KOPT-K1 (cell line): ENCODE results near the gene MAGI2.

Source experiments
- H3K27ac ChIP-seq: fragments of 200-600 bp; sonication (generic); 2 replicates; pipeline ENCODE4 v1.5.1; 2016; ENCODE audit warnings: antibody characterized with exemption, mild to moderate bottlenecking, low read depth, low read length; ENCODE audit not compliant: poor library complexity, severe bottlenecking
- H3K36me3 ChIP-seq: fragments of 200-600 bp; sonication (generic); 2 replicates; pipeline ENCODE4 v1.5.1; 2017; ENCODE audit warnings: antibody characterized with exemption, mild to moderate bottlenecking, low read length, moderate library complexity; ENCODE audit not compliant: insufficient read depth
- H3K9me3 ChIP-seq: fragments of 200-600 bp; sonication (generic); 2 replicates; pipeline ENCODE4 v1.5.1; 2017; ENCODE audit warnings: antibody characterized with exemption, low read length, mild to moderate bottlenecking; ENCODE audit not compliant: insufficient read depth, poor library complexity, severe bottlenecking

Gene MAGI2

DNA sequence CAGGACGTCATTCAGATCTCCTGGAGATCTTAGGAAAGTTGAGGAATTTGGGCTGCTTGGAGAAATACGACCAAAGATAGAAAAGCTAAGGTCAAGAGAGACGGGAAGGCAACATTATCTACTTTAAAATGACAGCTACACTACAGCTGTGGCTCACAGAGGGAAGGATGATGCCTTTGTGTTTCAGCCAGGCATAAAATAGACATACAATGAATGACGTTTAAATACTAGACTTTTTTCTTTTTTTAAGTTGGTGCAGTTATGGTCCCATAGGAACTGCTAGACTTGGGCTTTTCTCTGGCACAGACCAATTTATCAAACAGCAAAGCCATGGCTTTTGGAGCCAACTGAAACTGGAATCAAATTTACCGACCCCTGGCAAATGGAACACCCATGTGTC lies 164.8 kb downstream of the MAGI2 start:
- H3K27ac ChIP-seq = no peak overlapping the region
- H3K9me3 ChIP-seq = no peaks in the 10 kb centered on the region
- H3K36me3 ChIP-seq = no peaks in the 10 kb centered on the region

GRCh38 chr7:79287981-79288380 lies 165.5 kb downstream of the MAGI2 start:
- Histone ChIP-seq H3K9me3 (no peaks in the 10 kb centered on the region), H3K36me3 (no peaks in the 10 kb centered on the region)

DNA sequence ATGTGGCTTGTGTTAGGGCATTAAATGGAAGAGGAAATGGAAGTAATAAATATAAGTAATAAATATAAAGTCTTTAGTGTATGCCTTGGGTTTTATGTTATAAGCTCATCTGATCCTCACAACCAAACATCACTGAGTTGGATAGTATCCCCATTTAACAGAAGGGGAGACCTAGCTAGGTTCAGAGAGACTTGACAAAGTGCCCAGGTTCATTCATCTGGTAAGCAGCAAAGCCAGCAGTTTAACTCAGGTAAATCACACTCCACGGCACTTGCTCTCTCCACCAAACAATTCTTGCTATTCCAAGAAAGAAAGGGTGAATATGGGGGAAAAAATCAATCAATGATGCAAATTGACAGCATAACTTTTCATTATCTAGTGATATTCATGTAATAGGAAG lies 167.3 kb downstream of the MAGI2 start:
- Histone ChIP-seq H3K9me3 (no peaks in the 10 kb centered on the region), H3K36me3 (no peaks in the 10 kb centered on the region), H3K27ac (no peak overlapping the region)

More at GRCh38 chr7:79287981-79288380, 165.5 kb downstream of the MAGI2 start:
- no peak overlapping the region for H3K27ac ChIP-seq

GRCh38 chr7:79285756-79286155 lies 167.7 kb downstream of the MAGI2 start:
- Histone ChIP-seq H3K9me3 (no peaks in the 10 kb centered on the region), H3K36me3 (no peaks in the 10 kb centered on the region), H3K27ac (no peak overlapping the region)

DNA sequence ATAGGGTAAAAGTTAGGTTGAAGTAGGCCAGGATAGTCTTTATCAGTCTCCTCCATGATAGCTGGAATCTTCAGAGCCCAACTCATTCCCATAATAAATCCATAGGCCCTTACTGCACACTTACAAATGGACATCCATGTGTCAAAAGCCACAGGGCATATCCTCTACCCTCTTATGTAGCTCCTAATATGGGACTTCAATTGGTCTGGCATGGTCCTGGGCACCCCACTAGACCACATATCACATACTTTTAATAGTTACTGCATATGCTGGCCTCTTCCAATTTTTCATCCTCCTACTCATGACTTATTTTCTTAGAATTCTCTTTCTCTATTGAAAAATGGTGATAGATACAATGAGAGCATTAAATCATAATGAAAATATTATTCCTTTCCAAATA lies 169.3 kb downstream of the MAGI2 start:
- Histone ChIP-seq H3K9me3 (no peaks in the 10 kb centered on the region), H3K27ac (no peak overlapping the region), H3K36me3 (no peaks in the 10 kb centered on the region)

DNA sequence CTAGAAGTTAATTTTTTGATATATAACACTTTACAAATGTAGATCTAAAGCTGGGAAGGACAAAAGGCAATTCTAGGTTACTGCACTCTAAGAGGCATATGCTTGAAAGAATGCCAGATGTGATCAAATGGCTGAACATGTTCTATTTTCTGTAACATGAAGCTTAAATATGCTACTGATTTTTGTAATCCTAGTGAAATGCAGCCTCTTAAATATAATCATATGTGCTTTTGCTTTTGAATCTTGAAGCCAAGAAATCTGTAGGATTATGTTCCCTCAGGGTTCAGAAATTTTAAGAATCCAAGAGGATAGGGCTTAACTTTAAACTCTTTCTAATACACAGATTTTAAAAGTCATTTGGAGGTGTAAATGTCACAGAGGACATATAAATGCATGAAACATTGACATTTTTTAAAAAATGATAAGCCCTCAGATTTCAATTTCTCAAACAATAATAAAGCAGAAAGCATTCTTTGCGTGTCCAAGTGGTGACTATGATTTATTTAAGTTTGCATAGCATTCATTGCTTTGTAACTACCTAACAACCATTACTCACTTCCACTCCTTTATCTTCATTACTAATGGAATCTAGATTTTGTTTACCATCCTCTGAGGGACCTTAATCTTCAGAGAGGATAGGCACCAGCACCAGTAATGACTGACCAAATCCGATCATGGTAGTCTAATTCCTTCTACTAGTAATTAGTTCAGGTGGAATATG lies 170.4 kb downstream of the MAGI2 start:
- no peaks in the 10 kb centered on the region for H3K36me3 ChIP-seq
- no peak overlapping the region for H3K27ac ChIP-seq
- no peaks in the 10 kb centered on the region for H3K9me3 ChIP-seq

DNA sequence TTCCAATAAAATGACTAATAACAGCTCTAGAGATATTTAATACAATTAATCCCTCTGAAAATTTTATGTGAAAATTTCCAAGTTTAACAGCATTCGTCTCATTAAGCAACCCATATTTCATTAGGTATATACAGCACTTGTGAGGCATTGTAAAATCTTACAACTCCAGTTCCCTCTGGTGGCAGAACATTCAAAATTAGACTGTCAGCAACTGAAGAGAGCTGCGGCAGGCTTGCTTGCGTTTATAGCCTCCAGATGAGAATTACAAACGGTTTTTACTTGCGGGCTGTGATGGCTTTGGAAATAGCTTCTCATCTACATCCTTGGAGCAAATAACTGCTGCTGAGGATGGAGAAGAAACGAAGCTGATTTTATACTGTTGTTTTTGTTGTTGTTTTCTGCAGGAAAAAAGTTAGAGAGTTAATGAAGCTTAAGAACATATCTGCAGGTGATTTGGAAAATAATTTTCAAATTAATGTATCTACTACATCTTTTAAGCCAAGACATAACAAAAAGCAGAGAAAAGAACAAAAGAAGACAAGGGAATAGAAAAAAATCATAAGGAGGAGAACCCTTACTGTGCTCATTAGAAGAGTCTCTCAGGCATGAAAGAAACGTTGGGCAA lies 171.3 kb downstream of the MAGI2 start:
- Histone ChIP-seq H3K36me3 (no peaks in the 10 kb centered on the region), H3K27ac (no peak overlapping the region), H3K9me3 (no peaks in the 10 kb centered on the region)

DNA sequence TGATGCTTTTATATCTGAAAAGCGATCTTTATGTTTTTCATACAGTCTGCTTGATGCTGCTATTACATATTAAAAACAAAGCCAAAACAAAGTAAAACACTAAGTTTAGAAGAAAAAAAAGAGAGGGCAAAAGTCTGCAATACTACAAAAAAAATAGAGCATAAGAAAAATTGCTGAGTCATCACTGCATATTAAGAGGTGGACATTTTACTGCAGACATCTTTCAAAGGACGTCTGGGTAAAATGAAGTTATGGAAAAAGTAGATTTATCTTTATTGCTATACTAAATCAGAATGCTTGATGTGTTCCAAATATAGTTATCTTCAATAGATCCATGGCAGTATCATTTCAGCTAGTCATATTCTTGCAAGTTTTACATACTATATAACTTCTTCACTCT lies 172.0 kb downstream of the MAGI2 start:
- no peak overlapping the region for H3K27ac ChIP-seq
- no peaks in the 10 kb centered on the region for H3K36me3 ChIP-seq
- H3K9me3 ChIP-seq = no peaks in the 10 kb centered on the region

GRCh38 chr7:79272938-79273337 lies 180.5 kb downstream of the MAGI2 start:
- Histone ChIP-seq H3K36me3 (no peaks in the 10 kb centered on the region), H3K27ac (no peak overlapping the region), H3K9me3 (no peaks in the 10 kb centered on the region)

GRCh38 chr7:79272066-79272669 lies 181.3 kb downstream of the MAGI2 start:
- no peaks in the 10 kb centered on the region for H3K9me3 ChIP-seq
- no peak overlapping the region for H3K27ac ChIP-seq
- no peaks in the 10 kb centered on the region for H3K36me3 ChIP-seq

GRCh38 chr7:79268730-79269129 lies 184.7 kb downstream of the MAGI2 start:
- Histone ChIP-seq H3K27ac (no peak overlapping the region), H3K36me3 (no peaks in the 10 kb centered on the region), H3K9me3 (no peaks in the 10 kb centered on the region)

DNA sequence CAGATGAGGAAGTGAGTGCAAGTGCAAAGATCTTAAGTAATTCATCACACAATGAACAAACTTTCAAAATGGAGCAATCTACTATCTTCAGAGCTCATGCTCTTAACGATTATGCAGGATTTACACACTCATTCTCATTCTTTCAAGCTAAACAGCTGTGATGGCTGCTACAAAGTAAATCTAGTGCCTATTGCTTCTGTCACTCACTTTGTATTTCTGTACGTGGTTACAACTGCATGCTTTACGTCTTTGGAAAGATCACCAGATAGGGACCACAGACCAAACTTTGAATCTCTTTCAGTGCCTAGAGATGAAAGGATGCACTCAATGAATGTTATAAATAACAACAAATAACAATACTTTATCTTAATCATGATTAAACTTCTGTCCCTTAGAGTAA lies 194.6 kb downstream of the MAGI2 start:
- Histone ChIP-seq H3K36me3 (no peaks in the 10 kb centered on the region), H3K27ac (no peak overlapping the region), H3K9me3 (no peaks in the 10 kb centered on the region)

GRCh38 chr7:79257959-79258358 lies 195.5 kb downstream of the MAGI2 start:
- Histone ChIP-seq H3K9me3 (no peaks in the 10 kb centered on the region), H3K27ac (no peak overlapping the region)

GRCh38 chr7:79245623-79246249 lies 207.7 kb downstream of the MAGI2 start:
- H3K27ac ChIP-seq = no peak overlapping the region
- no peaks in the 10 kb centered on the region for H3K36me3 ChIP-seq
- no peaks in the 10 kb centered on the region for H3K9me3 ChIP-seq

More at GRCh38 chr7:79257959-79258358, 195.5 kb downstream of the MAGI2 start:
- no peaks in the 10 kb centered on the region for H3K36me3 ChIP-seq

GRCh38 chr7:79244482-79244881 lies 209.0 kb downstream of the MAGI2 start:
- H3K27ac ChIP-seq = no peak overlapping the region
- no peaks in the 10 kb centered on the region for H3K9me3 ChIP-seq

More at GRCh38 chr7:79244482-79244881, 209.0 kb downstream of the MAGI2 start:
- H3K36me3 ChIP-seq = no peaks in the 10 kb centered on the region
